BJ (cell line): ENCODE measurements around the gene WNT7A. TPM values are rescaled to one million over a fixed set of nuclear protein-coding genes. Genes with fewer than 3 reads are reported as not detected.

Experiments
- CTCF ChIA-PET: fragments of 350-600 bp; formaldehyde crosslinking; extraction: SDS; loops from one replicate; lab custom pipeline; 2021; ENCODE audit warnings: antibody characterized with exemption, inconsistent platforms; lab: Yijun Ruan, JAX
- POLR2A ChIA-PET: fragments of 300-600 bp; sonication (Branson Sonifier 250); formaldehyde crosslinking; extraction: SDS; loops from one replicate; lab custom pipeline; 2021; ENCODE audit warnings: antibody characterized with exemption; lab: Charles Lee
- DNase-seq: peaks from one replicate; pipeline ENCODE4 v3.0.0-alpha.2; 2011; ENCODE audit warnings: low read depth
- H3K27me3 ChIP-seq: 2 replicates; pipeline ENCODE4 v1.6.0; 2011; ENCODE audit warnings: low read length; ENCODE audit not compliant: control insufficient read depth, insufficient read depth
- H3K36me3 ChIP-seq: 2 replicates; pipeline ENCODE4 v1.5.1; 2011; ENCODE audit warnings: low read length; ENCODE audit not compliant: control insufficient read depth, insufficient read depth
- H3K4me3 ChIP-seq: 2 replicates; pipeline ENCODE4 v1.5.1; 2011; ENCODE audit warnings: low read depth, mild to moderate bottlenecking, control low read depth, low read length
- polyA plus RNA-seq: library from polyadenylated mRNA; depleted of rRNA; stranded (reverse); fragments of >200 nt; gene quantifications from 2 replicates; pipeline ENCODE4 v1.2.3, GENCODE V29; 2011
- TF ChIP-seq, protein P1 (sequence below): IDR thresholded peaks from 2 replicates; pipeline ENCODE4 v1.5.1; 2011; ENCODE audit warnings: low read depth, mild to moderate bottlenecking, control low read depth, inconsistent platforms, low read length, moderate library complexity; ENCODE audit not compliant: insufficient read depth

The WNT7A gene
- polyA plus RNA-seq, 1 experiment = not detected

DNA sequence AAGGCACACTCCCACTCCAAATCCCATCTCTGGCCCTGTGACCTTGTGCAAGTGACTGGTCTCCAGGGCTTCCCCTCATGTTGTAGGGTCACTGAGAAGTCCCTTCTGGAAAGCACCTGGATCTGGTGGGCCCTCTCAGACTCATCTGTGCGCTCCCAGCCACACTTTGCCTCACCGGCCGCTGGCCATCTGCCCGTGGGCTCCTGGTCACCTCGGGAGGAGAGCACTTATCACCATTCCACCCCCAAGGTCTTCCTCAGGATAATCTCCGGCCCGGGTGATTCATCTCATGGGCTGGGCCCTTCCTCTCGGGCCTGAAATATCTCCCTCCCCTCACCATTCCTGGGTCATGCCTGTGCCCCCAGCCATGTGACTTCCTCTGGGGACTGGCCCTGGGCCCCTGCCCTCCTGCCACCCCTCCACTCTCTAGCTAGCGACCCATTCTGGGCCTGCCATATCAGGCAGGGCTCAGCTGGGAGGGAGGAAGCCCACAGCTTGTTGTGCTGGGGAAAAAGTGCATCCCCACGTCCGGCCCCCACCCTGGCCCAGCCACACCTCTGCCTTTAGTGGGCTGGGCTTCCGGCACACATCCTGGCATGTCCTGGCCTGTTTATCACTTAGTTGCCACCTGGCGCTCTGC lies 10.6 kb upstream of the WNT7A start:
- TF ChIP-seq, protein P1, sequence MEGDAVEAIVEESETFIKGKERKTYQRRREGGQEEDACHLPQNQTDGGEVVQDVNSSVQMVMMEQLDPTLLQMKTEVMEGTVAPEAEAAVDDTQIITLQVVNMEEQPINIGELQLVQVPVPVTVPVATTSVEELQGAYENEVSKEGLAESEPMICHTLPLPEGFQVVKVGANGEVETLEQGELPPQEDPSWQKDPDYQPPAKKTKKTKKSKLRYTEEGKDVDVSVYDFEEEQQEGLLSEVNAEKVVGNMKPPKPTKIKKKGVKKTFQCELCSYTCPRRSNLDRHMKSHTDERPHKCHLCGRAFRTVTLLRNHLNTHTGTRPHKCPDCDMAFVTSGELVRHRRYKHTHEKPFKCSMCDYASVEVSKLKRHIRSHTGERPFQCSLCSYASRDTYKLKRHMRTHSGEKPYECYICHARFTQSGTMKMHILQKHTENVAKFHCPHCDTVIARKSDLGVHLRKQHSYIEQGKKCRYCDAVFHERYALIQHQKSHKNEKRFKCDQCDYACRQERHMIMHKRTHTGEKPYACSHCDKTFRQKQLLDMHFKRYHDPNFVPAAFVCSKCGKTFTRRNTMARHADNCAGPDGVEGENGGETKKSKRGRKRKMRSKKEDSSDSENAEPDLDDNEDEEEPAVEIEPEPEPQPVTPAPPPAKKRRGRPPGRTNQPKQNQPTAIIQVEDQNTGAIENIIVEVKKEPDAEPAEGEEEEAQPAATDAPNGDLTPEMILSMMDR = no peak
- CTCF ChIA-PET = interaction anchor here (0.8 to 2.4 kb wide), 2 partner anchors 233 to 236 kb away, joined by 3 to 5 read pairs; no protein-coding TSS in a partner anchor
- Histone ChIP-seq H3K27me3 (peaks cover 3% of the 10 kb centered on the region; the same call in 1 of the 2 replicates), H3K36me3 (no peaks in the 10 kb centered on the region), H3K4me3 (no peak overlapping the region)
- POLR2A ChIA-PET = no interaction called here
- no peak for DNase-seq

DNA sequence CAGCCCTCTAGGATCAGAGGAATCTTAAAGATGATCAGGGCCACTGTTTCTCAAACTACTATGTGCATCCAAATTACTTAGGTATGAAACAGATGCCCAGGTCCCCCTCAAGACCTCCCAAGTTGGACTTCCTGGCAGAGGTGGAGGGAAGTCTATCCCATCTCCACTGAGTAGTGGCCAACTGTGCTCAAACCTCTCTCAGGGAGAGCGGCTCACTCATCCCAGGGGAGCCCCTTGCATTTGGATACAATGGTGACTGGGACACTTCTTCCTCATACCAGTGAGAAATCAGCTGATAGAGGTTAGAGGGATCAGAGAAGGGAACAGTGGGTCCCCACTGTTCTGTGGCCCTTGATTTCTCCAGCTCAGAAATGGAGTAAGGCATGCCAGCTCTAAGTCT lies 8.7 kb upstream of the WNT7A start:
- Histone ChIP-seq H3K36me3 (no peaks in the 10 kb centered on the region), H3K4me3 (no peak overlapping the region), H3K27me3 (peaks cover 3% of the 10 kb centered on the region; the same call in 1 of the 2 replicates)
- ChIA-PET CTCF (interaction anchor here (0.6 to 1.2 kb wide), 2 partner anchors 12 to 231 kb away, joined by 3 read pairs; no protein-coding TSS in a partner anchor), POLR2A (no interaction called here)
- DNase-seq = no peak
- TF ChIP-seq, protein P1 = no peak

DNA sequence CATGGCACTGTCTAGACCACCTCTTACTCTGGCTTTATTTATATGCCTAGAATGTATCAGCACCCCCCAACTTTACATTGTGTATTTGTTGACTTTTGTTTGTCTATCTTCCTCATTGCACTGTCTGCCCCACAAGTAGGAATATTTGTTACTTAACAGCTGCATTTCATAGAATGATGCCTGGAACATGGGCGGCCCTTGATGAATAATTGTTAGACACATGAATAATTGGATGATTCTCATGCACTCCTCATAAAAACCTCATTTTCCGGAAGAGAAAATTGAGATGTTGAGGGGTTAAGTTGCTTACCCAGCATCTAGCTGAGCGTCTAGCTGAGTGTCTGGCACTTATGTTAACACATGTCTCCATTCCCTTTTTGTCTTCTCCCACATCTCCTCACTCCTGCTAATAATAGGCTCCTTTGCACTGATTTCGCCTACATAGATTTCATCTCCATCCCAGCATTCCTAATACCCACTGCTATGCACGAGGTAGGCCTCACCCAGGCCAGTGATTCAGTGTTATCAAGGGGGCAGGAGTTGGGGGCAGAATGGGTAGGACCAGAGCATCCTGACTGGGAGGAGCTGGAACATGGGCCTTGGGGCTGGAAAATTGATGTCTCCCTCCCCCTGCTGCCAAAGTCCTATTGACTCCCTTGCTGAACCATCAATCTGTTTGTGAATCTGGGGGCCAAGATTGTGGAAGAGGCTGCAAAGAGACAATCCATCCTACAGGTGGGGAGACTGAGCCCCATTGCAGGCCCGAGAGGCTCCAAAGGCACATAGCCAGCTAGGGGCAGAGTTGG lies 7.8 kb upstream of the WNT7A start:
- peaks cover 3% of the 10 kb centered on the region; the same call in 1 of the 2 replicates for H3K27me3 ChIP-seq
- DNase-seq = no peak
- TF ChIP-seq, protein P1 = no peak
- no peak overlapping the region for H3K4me3 ChIP-seq
- CTCF ChIA-PET = interaction anchor here (1.1 to 3.9 kb wide), 4 partner anchors 9 to 230 kb away, joined by 3 to 18 read pairs (median 4); no protein-coding TSS in a partner anchor
- H3K36me3 ChIP-seq = no peaks in the 10 kb centered on the region
- POLR2A ChIA-PET = no interaction called here

DNA sequence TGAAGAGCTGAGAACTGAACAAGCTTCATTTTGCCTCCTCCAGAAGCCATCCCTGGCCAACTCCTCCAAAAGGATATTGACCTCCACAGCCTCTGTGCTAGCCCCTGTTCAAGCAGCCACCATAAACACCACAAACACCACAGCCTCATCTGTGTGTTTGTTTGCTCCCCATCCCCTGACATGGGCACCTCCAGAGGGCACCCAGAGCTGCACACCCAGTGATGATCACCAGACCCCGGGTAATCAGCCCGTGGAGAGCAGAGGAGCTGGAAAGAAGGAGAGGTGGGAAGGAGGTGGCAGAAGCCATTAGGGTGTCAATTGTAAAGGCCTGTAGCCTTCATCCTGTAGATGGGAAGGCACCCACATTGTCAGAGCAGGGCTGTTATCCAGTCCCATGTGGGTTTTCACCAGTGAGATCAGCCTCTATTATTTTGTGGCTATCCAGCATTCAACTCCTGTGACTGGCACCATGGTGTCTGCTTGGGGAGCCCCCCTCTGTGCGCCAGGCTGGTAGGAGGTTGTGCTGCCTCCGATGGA lies 6.8 kb upstream of the WNT7A start:
- no peak overlapping the region for H3K4me3 ChIP-seq
- DNase-seq = no peak
- CTCF ChIA-PET = interaction anchor here (0.7 to 3.9 kb wide), 5 partner anchors 14 to 399 kb away, joined by 3 to 18 read pairs (median 3); no protein-coding TSS in a partner anchor
- POLR2A ChIA-PET = interaction anchor here (0.7 kb wide), 1 partner anchor 11 kb away, joined by 5 read pairs; no protein-coding TSS in a partner anchor
- H3K36me3 ChIP-seq = no peaks in the 10 kb centered on the region
- H3K27me3 ChIP-seq = peaks cover 8% of the 10 kb centered on the region
- TF ChIP-seq, protein P1 = no peak

DNA sequence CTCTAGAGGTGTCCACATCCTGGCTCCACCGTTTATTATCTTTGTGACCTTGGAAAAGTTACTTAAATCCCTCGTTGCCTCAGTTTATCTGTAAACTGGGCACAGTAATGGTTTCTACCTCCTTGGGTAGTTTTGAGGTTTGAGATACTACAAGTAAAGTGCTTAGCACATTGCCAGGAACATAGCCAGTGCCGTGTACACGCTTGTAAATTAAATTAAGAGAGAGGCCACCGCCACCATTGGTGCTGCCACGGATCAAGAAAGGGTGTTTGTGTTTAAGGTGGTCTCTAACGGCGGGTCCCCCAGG lies 5.8 kb upstream of the WNT7A start:
- Histone ChIP-seq H3K27me3 (peaks cover 17% of the 10 kb centered on the region), H3K36me3 (no peaks in the 10 kb centered on the region), H3K4me3 (no peak overlapping the region)
- ChIA-PET CTCF (interaction anchor here (0.8 to 3.9 kb wide), 5 partner anchors 9 to 235 kb away, joined by 3 to 18 read pairs (median 3); no protein-coding TSS in a partner anchor), POLR2A (no interaction called here)
- TF ChIP-seq, protein P1 = no peak
- no peak for DNase-seq
